ENCODE data around the gene MCEE. TPM values are rescaled to one million over a fixed set of nuclear protein-coding genes. Genes with fewer than 3 reads are reported as not detected.
"Not testable (repeated sequence)": the region's sequence is repeated elsewhere in the genome, so short reads cannot be mapped to it uniquely, and the experiment has no call there.

Gene MCEE
- total RNA-seq, 6 experiments from 2014 or later = 10.3 to 15.5 (median 14.4) TPM

GRCh38 chr2:71117063-71117462, 13.0 kb downstream of the MCEE start:
- no peak overlapping the region for H3K27ac Mint-ChIP-seq
- H3K4me3 Mint-ChIP-seq = no peak overlapping the region
- no peaks in the 10 kb centered on the region for H3K27me3 Mint-ChIP-seq (ENCODE audit: insufficient read depth)
- H3K36me3 Mint-ChIP-seq (ENCODE audit: low read depth) = peaks cover 15% of the 10 kb centered on the region
- DNase-seq = no peak
- TF ChIP-seq CTCF (IDR thresholded peaks at IDR 0.05) = no peak
- H3K9me3 Mint-ChIP-seq = no peaks in the 10 kb centered on the region
- H3K4me1 Mint-ChIP-seq (ENCODE audit: low read depth) = no peaks in the 10 kb centered on the region

GRCh38 chr2:71113843-71114242, 16.2 kb downstream of the MCEE start:
- H3K4me3 Mint-ChIP-seq = no peak overlapping the region
- no peak for DNase-seq
- no peak for TF ChIP-seq CTCF (IDR thresholded peaks at IDR 0.05)
- peaks cover 19% of the 10 kb centered on the region for H3K36me3 Mint-ChIP-seq (ENCODE audit: low read depth)
- H3K27ac Mint-ChIP-seq = no peak overlapping the region
- no peaks in the 10 kb centered on the region for H3K9me3 Mint-ChIP-seq
- no peaks in the 10 kb centered on the region for H3K27me3 Mint-ChIP-seq (ENCODE audit: insufficient read depth)
- no peaks in the 10 kb centered on the region for H3K4me1 Mint-ChIP-seq (ENCODE audit: low read depth)

- Mint-ChIP-seq H3K36me3 (ENCODE audit: low read depth) (peaks cover 19% of the 10 kb centered on the region), H3K27ac (no peak overlapping the region), H3K4me1 (ENCODE audit: low read depth) (0 out of 2 replicates have a peak, but pooled peaks cover 1% of the 10 kb centered on the region), H3K9me3 (peaks cover 18% of the 10 kb centered on the region), H3K4me3 (no peak overlapping the region), H3K27me3 (ENCODE audit: insufficient read depth) (no peaks in the 10 kb centered on the region)
- DNase-seq = no peak
- no peak for TF ChIP-seq CTCF (IDR thresholded peaks at IDR 0.05)
Measured at GRCh38 chr2:71108091-71108490, 21.9 kb downstream of the MCEE start.

- not testable (repeated sequence) for H3K4me3 Mint-ChIP-seq; H3K27ac Mint-ChIP-seq; H3K27me3 Mint-ChIP-seq (ENCODE audit: insufficient read depth); H3K4me1 Mint-ChIP-seq (ENCODE audit: low read depth); DNase-seq
- peak; percentile 27; the same call in 1 of the 2 replicates for TF ChIP-seq CTCF (IDR thresholded peaks at IDR 0.05)
- Mint-ChIP-seq H3K9me3 (peaks cover 24% of the 10 kb centered on the region), H3K36me3 (ENCODE audit: low read depth) (peaks cover 14% of the 10 kb centered on the region)
Measured at GRCh38 chr2:71106463-71106862, 23.6 kb downstream of the MCEE start.

- Mint-ChIP-seq H3K9me3 (peaks cover 24% of the 10 kb centered on the region), H3K27me3 (ENCODE audit: insufficient read depth) (peaks cover 3% of the 10 kb centered on the region), H3K4me1 (ENCODE audit: low read depth) (peaks cover 19% of the 10 kb centered on the region), H3K4me3 (no peak overlapping the region), H3K36me3 (ENCODE audit: low read depth) (peaks cover 10% of the 10 kb centered on the region), H3K27ac (no peak overlapping the region)
- TF ChIP-seq CTCF (IDR thresholded peaks at IDR 0.05) = no peak
- DNase-seq = no peak
Measured at GRCh38 chr2:71103809-71104208, 26.2 kb downstream of the MCEE start.
